PC-9 (cell line): ENCODE results near the gene JTB.

Experiments used
- EZH2 ChIP-seq: fragments of 200-600 bp; sonication (generic); IDR thresholded peaks from 2 replicates; pipeline ENCODE4 v1.8.0; 2017; ENCODE audit warnings: antibody characterized with exemption, low read depth
- TF ChIP-seq, protein P1 (sequence below): fragments of 200-600 bp; sonication (generic); conservative IDR thresholded peaks from 2 replicates; pipeline ENCODE4 v1.6.1; 2017; ENCODE audit warnings: mixed run types, antibody characterized with exemption, mild to moderate bottlenecking, moderate library complexity

DNA sequence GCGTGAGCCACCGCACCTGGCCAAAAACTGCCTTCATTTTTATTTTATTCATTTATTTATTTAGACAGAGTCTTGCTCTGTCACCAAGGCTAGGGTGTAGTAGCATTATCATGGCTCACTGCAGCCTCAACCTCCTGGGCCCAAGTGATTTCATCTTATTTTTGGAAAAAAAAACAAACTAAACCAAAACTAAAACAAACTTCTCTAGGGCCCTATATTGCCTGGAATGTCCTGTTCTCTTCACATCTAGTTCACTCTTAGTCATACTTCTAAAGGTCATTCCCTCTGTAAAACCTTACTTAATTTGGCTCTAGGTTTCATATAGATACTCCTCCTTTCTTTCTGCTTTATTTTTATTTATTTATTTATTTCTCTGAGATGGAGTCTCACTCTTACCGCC lies 28.7 kb upstream of the JTB start:
- TF ChIP-seq, protein P1, sequence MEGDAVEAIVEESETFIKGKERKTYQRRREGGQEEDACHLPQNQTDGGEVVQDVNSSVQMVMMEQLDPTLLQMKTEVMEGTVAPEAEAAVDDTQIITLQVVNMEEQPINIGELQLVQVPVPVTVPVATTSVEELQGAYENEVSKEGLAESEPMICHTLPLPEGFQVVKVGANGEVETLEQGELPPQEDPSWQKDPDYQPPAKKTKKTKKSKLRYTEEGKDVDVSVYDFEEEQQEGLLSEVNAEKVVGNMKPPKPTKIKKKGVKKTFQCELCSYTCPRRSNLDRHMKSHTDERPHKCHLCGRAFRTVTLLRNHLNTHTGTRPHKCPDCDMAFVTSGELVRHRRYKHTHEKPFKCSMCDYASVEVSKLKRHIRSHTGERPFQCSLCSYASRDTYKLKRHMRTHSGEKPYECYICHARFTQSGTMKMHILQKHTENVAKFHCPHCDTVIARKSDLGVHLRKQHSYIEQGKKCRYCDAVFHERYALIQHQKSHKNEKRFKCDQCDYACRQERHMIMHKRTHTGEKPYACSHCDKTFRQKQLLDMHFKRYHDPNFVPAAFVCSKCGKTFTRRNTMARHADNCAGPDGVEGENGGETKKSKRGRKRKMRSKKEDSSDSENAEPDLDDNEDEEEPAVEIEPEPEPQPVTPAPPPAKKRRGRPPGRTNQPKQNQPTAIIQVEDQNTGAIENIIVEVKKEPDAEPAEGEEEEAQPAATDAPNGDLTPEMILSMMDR, result no peak
- no peak for TF ChIP-seq EZH2
